Iris pigment epithelial cell (primary cell): ENCODE results near the gene PHYHIPL.

Source experiments
- DNase-seq: peaks from one replicate; pipeline ENCODE4 v3.0.0-alpha.2; 2011; ENCODE audit warnings: low read depth

PHYHIPL gene

DNA sequence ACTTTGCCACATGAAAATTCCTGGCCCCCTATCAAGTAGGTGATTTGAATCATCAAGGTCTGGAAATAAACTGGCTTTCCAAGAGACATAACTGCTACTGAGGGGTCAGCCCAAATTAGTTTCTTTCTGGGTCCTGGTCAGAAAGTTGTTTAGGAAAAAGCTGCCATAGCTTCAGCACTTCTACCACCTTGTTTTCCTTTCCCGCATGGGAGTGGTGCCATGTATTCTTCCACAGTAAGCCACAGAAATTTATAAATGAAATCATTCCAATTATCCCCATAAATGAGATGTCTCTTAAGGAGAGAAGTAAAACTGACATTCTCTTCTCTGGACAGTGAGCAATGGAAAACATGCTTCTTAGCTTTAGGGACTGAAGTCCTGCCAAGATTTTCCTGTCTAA lies 80.8 kb downstream of the PHYHIPL start:
- no peak for DNase-seq

GRCh38 chr10:59258890-59259289 lies 82.4 kb downstream of the PHYHIPL start:
- no peak for DNase-seq

DNA sequence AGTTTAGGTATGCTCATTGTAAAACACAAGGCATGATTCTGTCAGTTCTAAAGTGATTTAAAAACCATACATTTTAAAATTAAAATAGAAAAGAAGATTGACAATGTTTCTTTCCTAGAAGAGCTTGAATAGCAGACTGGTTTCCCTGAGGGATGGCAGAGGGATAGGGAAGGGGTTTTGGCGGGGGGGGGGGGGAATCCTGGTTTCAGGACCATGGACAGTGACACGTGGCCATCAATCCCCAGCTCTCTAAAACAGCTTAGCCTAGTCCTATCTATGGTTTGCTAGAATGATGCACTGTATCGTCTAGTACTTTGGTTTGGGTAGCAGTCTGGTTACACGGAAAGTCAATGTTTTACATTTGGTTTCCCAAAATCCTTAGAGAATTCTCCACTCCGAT lies 88.7 kb downstream of the PHYHIPL start:
- no peak for DNase-seq

- no peak for DNase-seq
Measured at GRCh38 chr10:59266321-59266720, 89.9 kb downstream of the PHYHIPL start.

GRCh38 chr10:59268460-59268859 lies 92.0 kb downstream of the PHYHIPL start:
- DNase-seq: no peak

- DNase-seq: no peak
Measured at GRCh38 chr10:59269651-59270050, 93.2 kb downstream of the PHYHIPL start.

DNA sequence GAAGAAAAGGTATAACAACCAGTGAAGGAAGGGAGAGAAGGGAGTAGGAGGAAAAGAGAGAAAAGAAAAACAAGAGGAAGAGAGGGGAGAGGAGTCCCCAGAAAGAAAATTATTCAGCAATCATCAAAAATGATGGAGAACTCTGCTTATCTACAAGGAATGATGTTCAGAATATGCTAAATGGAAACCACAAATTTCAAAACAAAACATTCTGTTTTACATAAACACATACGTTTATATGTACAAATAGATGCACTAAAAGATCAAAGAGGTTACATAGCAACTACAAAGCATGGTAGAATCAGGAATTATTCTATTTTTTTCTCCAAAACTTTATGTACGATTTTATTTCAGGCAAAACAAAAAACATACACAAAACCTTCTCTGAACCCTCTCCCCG lies 94.0 kb downstream of the PHYHIPL start:
- DNase-seq: no peak

- DNase-seq: no peak
Measured at GRCh38 chr10:59271160-59271559, 94.7 kb downstream of the PHYHIPL start.

DNA sequence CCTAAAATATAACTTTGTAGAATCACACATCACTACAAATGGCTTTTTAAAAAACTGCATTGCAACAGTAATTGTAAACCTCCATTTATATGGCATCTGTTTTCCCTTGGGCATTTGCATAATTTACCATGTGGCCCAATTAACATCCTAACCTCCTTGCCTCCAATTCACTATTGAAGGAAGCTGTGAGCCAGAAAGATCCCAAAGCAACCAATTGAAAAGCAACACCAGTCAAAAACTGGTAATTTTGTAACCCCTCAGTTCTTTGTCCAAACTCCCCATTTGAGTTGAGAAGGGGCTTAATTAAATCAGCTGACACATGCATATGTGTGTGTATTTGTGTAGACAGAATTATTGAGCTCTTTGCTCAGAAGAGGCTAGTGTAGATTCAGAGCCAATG lies 95.6 kb downstream of the PHYHIPL start:
- no peak for DNase-seq

DNA sequence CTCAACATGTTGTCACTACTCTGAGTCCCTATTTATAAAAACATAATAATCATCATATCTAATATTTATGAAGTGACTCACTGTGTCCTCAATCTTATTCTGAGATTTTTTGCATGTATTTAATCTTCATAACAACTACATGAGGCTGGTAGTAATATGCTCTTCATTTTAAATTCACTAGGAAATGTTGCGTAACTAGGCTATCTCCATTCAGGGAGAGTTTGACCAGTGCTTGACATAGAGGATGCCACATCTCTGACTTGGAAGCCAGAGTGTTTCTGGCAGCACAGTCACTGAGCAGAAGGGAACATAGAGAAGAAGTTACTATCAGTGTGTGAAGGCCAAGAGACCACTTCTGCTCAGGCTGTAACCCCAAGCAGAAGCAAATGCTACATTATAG lies 97.0 kb downstream of the PHYHIPL start:
- no peak for DNase-seq

DNA sequence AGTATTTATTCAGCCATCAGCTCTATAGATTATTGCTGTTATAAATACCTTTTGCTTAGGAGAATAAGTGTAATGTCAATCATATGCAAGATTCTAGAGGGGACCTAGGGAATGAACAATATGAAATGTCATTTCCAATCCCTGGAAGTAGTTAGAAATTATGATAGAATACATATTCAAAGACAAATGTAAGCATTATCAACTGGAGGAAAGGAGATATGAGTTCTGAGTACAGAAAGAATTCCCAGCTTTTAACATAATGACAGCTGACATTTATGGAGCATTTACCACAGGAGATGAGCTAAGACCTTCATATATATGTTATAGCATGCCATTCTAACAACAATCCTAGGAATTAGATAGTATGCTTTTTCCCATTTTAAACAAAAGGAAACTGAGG lies 99.7 kb downstream of the PHYHIPL start:
- no peak for DNase-seq

- DNase-seq: no peak
Measured at GRCh38 chr10:59276919-59277318, 100.5 kb downstream of the PHYHIPL start.

GRCh38 chr10:59279476-59279875 lies 103.0 kb downstream of the PHYHIPL start:
- DNase-seq: no peak

DNA sequence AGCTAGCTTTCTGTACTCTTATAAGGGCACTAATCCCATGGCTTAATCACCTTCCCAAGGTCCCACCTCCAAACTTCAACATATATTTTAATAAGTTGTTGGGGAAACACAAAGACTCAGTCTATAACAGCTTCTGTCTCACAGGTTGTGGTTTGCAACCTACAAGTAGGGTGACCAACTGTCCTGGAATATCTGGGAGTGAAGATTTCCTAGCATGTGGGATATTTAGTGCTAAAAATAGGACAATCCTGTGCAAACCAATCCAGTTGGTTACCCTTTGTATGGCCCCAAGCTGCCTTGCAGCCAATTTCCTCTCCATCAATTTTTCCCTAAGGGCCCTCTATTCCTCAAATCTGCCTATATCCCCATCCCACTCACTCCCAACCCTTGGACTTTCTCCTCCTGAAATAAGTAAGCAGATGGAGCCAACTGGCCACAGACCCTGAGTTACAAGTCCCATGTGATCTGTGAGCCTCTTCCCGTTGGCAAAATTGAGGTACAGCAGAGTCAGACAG lies 103.6 kb downstream of the PHYHIPL start:
- DNase-seq: no peak

GRCh38 chr10:59281861-59282260 lies 105.4 kb downstream of the PHYHIPL start:
- DNase-seq: no peak

DNA sequence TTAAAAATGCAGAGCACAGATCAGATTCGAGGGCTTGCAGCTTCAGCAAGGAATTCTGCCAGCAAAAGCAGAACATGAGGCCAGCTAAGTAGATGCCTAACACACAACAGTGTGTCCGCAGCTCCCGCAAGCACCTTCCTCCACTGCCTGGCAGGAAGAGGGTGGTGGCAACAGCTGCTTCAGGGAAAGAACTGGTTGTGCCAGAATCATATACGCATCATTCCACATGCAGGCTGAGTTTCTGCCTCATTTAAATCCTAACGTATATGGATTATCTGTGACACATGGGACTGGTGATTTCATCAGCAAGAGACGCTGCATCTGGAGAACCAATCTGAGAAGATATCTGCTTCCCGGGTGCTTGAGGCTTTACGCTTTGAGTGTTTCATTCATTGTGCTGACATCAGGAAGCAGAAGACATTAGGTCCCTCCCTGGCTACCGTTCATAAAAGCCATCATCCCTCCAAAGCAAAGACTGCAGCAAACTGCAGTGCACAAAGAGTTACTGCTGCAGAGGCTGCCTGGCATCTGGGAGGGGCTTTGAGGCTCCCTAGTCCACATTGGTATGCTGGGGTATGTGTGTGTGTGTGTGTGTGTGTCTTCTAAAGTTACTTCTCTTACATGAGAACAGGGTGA lies 107.1 kb downstream of the PHYHIPL start:
- peak; percentile 3 for DNase-seq

GRCh38 chr10:59284118-59284975 lies 107.9 kb downstream of the PHYHIPL start:
- DNase-seq: no peak

GRCh38 chr10:59285073-59285472 lies 108.6 kb downstream of the PHYHIPL start:
- DNase-seq: no peak

DNA sequence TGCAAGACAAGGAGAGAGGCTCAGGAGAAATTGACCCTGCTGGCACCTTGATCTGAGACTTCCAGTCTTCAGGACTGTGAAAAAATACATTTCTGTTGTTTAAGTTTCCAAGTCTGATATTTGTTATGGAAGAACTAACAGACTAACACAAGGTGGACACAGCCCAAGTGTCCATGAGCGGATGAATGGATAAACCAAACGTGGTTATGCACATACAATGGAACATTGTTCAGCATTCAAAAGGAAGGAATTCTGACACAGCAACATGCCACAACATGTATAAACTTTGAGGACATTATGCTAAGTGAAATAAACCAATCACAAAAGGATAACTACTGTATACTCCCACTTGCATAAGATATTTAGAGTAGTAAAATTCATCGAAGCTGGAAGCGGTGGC lies 109.4 kb downstream of the PHYHIPL start:
- DNase-seq: no peak

GRCh38 chr10:59287587-59288255 lies 111.3 kb downstream of the PHYHIPL start:
- no peak for DNase-seq

DNA sequence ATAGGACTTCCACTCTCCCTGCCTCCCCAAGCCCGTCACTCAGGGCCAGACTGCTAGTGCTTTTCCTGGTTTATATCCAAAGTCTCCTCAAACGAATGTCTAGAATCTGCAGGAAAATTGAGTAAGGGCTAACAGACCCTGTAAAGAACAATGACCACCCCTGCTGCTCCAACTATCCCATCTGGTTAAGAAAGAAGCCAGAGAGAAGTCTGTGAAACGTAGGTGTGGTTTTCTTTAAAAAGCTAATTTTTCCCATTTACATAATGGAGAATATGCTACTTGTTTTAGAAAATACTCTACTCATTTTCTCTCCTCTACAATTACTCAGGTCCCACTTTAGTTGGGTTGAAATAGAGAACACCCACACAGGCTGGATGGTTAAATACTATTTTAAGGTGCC lies 113.4 kb downstream of the PHYHIPL start:
- DNase-seq: no peak

- no peak for DNase-seq
Measured at GRCh38 chr10:59290448-59290847, 114.0 kb downstream of the PHYHIPL start.
